Esophagus squamous epithelium (tissue), 4 donors: Measurements from ENCODE around the gene BACH2.

ENCODE experiments used
- POLR2A ChIP-seq, 4 donors: fragments of 450-650 bp; IDR thresholded peaks; one replicate each; pipeline ENCODE4 v1.6.1; 2017; ENCODE audit warnings: antibody characterized with exemption in 4 of 4, mild to moderate bottlenecking in 4 of 4, moderate library complexity in 3 of 4
- TF ChIP-seq, protein P1 (sequence below), 6 experiments: fragments of 450-650 bp in 4 of 6; fragments of 200-600 bp in 2 of 6; sonication (generic) in 2 of 6; IDR thresholded peaks; one replicate each; pipeline ENCODE4 v1.5.1; 2016 to 2019; ENCODE audit warnings: antibody characterized with exemption in 6 of 6, mild to moderate bottlenecking in 4 of 6, moderate library complexity in 4 of 6

- TF ChIP-seq, protein P1, sequence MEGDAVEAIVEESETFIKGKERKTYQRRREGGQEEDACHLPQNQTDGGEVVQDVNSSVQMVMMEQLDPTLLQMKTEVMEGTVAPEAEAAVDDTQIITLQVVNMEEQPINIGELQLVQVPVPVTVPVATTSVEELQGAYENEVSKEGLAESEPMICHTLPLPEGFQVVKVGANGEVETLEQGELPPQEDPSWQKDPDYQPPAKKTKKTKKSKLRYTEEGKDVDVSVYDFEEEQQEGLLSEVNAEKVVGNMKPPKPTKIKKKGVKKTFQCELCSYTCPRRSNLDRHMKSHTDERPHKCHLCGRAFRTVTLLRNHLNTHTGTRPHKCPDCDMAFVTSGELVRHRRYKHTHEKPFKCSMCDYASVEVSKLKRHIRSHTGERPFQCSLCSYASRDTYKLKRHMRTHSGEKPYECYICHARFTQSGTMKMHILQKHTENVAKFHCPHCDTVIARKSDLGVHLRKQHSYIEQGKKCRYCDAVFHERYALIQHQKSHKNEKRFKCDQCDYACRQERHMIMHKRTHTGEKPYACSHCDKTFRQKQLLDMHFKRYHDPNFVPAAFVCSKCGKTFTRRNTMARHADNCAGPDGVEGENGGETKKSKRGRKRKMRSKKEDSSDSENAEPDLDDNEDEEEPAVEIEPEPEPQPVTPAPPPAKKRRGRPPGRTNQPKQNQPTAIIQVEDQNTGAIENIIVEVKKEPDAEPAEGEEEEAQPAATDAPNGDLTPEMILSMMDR (IDR thresholded peaks at IDR 0.05) = no peak
- no peak for TF ChIP-seq POLR2A (IDR thresholded peaks at IDR 0.05)
These were observed 277.4 kb downstream of the BACH2 start for GRCh38 chr6:90019216-90019615.
